ENCODE results near the gene CFAP157. TPM values are rescaled to one million over a fixed set of nuclear protein-coding genes. Genes with fewer than 3 reads are reported as not detected.

The CFAP157 gene
- total and polyA plus RNA-seq, 2 of the 13 experiments (the other 11 are each of a cell fraction or from before 2014, with no cell fraction given) = 0.07 TPM; not detected in 1

DNA sequence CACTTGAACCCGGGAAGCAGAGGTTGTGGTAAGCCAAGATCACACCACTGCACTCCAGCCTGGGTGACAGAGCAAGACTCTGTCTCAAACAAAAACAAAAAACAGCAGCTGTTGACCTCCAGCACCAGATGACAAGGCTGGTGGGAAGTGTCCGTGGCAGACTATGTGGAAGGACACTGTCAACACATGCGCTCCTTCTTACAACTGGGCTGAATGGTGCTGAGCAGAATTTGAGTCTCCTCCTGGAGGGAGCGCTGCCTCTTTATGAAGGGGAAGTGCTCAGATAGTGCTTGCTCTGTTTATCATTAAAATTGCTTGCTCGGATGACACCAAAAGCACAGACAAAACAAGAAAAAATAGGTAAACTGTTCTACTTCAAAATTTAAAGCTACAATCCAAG, 9.2 kb upstream of the CFAP157 start (continued):
- TF ChIP-seq, protein P1, sequence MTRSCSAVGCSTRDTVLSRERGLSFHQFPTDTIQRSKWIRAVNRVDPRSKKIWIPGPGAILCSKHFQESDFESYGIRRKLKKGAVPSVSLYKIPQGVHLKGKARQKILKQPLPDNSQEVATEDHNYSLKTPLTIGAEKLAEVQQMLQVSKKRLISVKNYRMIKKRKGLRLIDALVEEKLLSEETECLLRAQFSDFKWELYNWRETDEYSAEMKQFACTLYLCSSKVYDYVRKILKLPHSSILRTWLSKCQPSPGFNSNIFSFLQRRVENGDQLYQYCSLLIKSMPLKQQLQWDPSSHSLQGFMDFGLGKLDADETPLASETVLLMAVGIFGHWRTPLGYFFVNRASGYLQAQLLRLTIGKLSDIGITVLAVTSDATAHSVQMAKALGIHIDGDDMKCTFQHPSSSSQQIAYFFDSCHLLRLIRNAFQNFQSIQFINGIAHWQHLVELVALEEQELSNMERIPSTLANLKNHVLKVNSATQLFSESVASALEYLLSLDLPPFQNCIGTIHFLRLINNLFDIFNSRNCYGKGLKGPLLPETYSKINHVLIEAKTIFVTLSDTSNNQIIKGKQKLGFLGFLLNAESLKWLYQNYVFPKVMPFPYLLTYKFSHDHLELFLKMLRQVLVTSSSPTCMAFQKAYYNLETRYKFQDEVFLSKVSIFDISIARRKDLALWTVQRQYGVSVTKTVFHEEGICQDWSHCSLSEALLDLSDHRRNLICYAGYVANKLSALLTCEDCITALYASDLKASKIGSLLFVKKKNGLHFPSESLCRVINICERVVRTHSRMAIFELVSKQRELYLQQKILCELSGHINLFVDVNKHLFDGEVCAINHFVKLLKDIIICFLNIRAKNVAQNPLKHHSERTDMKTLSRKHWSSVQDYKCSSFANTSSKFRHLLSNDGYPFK (CRISPR knock-in tag; IDR thresholded peaks at IDR 0.05; ENCODE audit: borderline replicate concordance) = no peak
- TF ChIP-seq HOXA5 (CRISPR knock-in tag; IDR thresholded peaks at IDR 0.05) = no peak
- TF ChIP-seq ZNF619 (CRISPR knock-in tag; IDR thresholded peaks at IDR 0.05) = no peak
- TF ChIP-seq, protein P2, sequence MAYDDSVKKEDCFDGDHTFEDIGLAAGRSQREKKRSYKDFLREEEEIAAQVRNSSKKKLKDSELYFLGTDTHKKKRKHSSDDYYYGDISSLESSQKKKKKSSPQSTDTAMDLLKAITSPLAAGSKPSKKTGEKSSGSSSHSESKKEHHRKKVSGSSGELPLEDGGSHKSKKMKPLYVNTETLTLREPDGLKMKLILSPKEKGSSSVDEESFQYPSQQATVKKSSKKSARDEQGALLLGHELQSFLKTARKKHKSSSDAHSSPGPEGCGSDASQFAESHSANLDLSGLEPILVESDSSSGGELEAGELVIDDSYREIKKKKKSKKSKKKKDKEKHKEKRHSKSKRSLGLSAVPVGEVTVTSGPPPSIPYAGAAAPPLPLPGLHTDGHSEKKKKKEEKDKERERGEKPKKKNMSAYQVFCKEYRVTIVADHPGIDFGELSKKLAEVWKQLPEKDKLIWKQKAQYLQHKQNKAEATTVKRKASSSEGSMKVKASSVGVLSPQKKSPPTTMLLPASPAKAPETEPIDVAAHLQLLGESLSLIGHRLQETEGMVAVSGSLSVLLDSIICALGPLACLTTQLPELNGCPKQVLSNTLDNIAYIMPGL (CRISPR knock-in tag; IDR thresholded peaks at IDR 0.05; ENCODE audit: borderline replicate concordance in 1 of 2, low read depth in 1 of 2) = no peak
- TF ChIP-seq SMARCE1 (IDR thresholded peaks at IDR 0.05; ENCODE audit: borderline replicate concordance) = no peak
- no peak for TF ChIP-seq MATR3 (CRISPR knock-in tag; IDR thresholded peaks at IDR 0.05)

DNA sequence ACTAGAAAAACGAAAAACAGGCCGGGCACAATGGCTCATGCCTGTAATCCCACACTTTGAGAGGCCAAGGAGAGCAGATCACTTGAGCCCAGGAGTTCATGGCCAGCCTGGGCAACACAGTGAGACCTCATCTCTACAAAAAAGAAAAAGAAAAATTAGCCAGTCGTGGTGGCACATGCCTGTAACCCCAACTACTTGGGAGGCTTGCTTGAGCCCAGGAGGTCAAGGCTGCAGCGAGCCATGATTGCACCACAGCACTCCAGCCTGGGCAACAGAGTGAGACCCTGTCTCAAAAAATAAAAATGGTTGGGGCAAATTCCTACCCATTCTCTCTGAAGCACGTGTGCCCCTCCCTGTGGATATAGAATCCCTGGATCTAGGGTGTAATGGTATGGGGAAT, 8.4 kb upstream of the CFAP157 start:
- Histone ChIP-seq H3K9me3 (ENCODE audit: low read length) (no peaks in the 10 kb centered on the region), H3K36me3 (replicated peaks in 1 of 2; ENCODE audit: control insufficient read depth in 1 of 2, insufficient read depth in 2 of 2, low read length in 2 of 2) (no peaks in the 10 kb centered on the region), H3K4me2 (ENCODE audit: low read depth, low read length) (no peak overlapping the region), H3K4me1 (ENCODE audit: insufficient read depth, low read length) (peaks cover 10% of the 10 kb centered on the region; the same call in 1 of the 2 replicates), H3K27me3 (ENCODE audit: control insufficient read depth in 1 of 2, insufficient read depth in 2 of 2, low read length in 2 of 2) (no peaks in the 10 kb centered on the region), H3K27ac (ENCODE audit: extremely low read length, insufficient read depth, low read length) (no peak overlapping the region), H2AFZ (ENCODE audit: low read length) (no peak overlapping the region), H4K20me1 (ENCODE audit: insufficient read depth, low read length) (no peaks in the 10 kb centered on the region), H3K9ac (ENCODE audit: insufficient read depth, low read depth, low read length) (no peak overlapping the region), H3K4me3 (replicated peaks in 1 of 3; ENCODE audit: insufficient read depth in 1 of 3, low read depth in 2 of 3, low read length in 3 of 3) (no peak overlapping the region), H3K79me2 (ENCODE audit: insufficient read depth, low read length) (no peaks in the 10 kb centered on the region)
- CTCF ChIA-PET (ENCODE audit: low intra/inter-chr PET ratio, low total read pairs) = no interaction called here
- POLR2A ChIA-PET = no interaction called here
- no TSS peak for BruUV-seq (replicated peaks)
- in situ Hi-C loops (cut with HindIII; ENCODE audit: extremely low pct_ligation_motif_present, low pct_unique_long_range_greater_than_20kb) = no loop called here
- DNase-seq (ENCODE audit: low spot score) (no peak), FAIRE-seq (no peak), ATAC-seq (no peak)
- no peak for TF ChIP-seq PHF20 (CRISPR knock-in tag; IDR thresholded peaks at IDR 0.05)
- peak; percentile 42; the same call in 1 of the 2 replicates for TF ChIP-seq ZNF121 (CRISPR knock-in tag; IDR thresholded peaks at IDR 0.05)
- WGBS (ENCODE audit: low lambda C conversion rate) = 40% methylated on average over 5 of the region's 5 CpGs
- intact Hi-C loops (cut with micrococcal nuclease; ENCODE audit: unreplicated experiment) = no loop called here
